H1 (cell line): ENCODE measurements around the gene PNISR. TPM values are rescaled to one million over a fixed set of nuclear protein-coding genes. Genes with fewer than 3 reads are reported as not detected.

Source experiments
- RBBP5 ChIP-seq: IDR thresholded peaks from 2 replicates; pipeline ENCODE4 v1.7.1; 2012; ENCODE audit warnings: low read depth, mild to moderate bottlenecking, inconsistent platforms, low read length, moderate library complexity, borderline replicate concordance
- RXRA ChIP-seq: IDR thresholded peaks from 2 replicates; pipeline ENCODE4 v1.6.1; 2011; ENCODE audit warnings: low read depth, mild to moderate bottlenecking, low read length, moderate library complexity; ENCODE audit not compliant: insufficient read depth
- polyA plus RNA-seq, 7 experiments: library from polyadenylated mRNA; depleted of rRNA in 3 of 7; stranded (reverse) in 5 of 7; unstranded in 2 of 7; fragments of >200 nt in 5 of 7; fragments of 200-250 nt in 2 of 7; gene quantifications; 1 replicate in 5 of 7; 2 replicates in 1 of 7; 4 replicates in 1 of 7; pipeline versions ENCODE4 v1.2.1 to v1.2.3, GENCODE V29; 2011 to 2013; ENCODE audit warnings: missing spikeins in 2 of 7, mixed read lengths in 2 of 7
- total RNA-seq: library from RNA; stranded (reverse); fragmentation: NEBNext Ultra II Directional; extraction: Animal tissue kit (Norgen Biotek cat#: 25700); gene quantifications from 2 replicates; pipeline ENCODE4 v1.2.1, GENCODE V29; 2021

PNISR gene
- total and polyA plus RNA-seq, 2 of the 8 experiments (the other 6 are each of a cell fraction or from before 2014, with no cell fraction given), result 41.1 to 134 TPM

GRCh38 chr6:99369533-99369932 lies 55.6 kb downstream of the PNISR start (continued):
- TF ChIP-seq RXRA (no peak), RBBP5 (no peak)
